Activated T-helper 17 cell treated with anti-CD3 and anti-CD28 coated beads, Interleukin-2, amount 50 U/mL, for 72 hours (primary cell): ENCODE measurements around the gene ZNF267. TPM values are rescaled to one million over a fixed set of nuclear protein-coding genes. Genes with fewer than 3 reads are reported as not detected.
A peak's percentile ranks its signal among the peaks of the same experiment; 100 is the strongest.
"Not testable (repeated sequence)": the region's sequence is repeated elsewhere in the genome, so short reads cannot be mapped to it uniquely, and the experiment has no call there.

Experiments used
- ATAC-seq: fragments of 150-1000 bp; cut with Tn5 transposase; replicated peaks from 2 replicates; pipeline ENCODE4 v1.10.0; 2021; ENCODE audit warnings: mild to moderate bottlenecking, moderate library complexity
- H3K27ac Mint-ChIP-seq: one replicate; pipeline ENCODE4 v1.8.0; 2022; ENCODE audit warnings: mixed read lengths
- H3K27me3 Mint-ChIP-seq: one replicate; pipeline ENCODE4 v1.8.0; 2022; ENCODE audit warnings: mixed read lengths
- H3K36me3 Mint-ChIP-seq: one replicate; pipeline ENCODE4 v1.8.0; 2022; ENCODE audit warnings: low read depth, mild to moderate bottlenecking, mixed read lengths
- H3K4me1 Mint-ChIP-seq: one replicate; pipeline ENCODE4 v1.8.0; 2022; ENCODE audit warnings: mixed read lengths
- H3K4me3 Mint-ChIP-seq: one replicate; pipeline ENCODE4 v1.8.0; 2022; ENCODE audit warnings: mild to moderate bottlenecking, mixed read lengths
- H3K9me3 Mint-ChIP-seq: one replicate; pipeline ENCODE4 v1.8.0; 2022; ENCODE audit warnings: mixed read lengths
- total RNA-seq, 2 donors: library from RNA; stranded (reverse); gene quantifications; one replicate each; pipeline ENCODE4 v1.2.3, GENCODE V29; 2022

The ZNF267 gene
- 100 to 1,000 TPM in 1 of 2 donors, 10 to 100 TPM in 1; 73.8 to 168 TPM for total RNA-seq

GRCh38 chr16:31873556-31874365, at the start of gene ZNF267:
Gene ZNF267, plus strand, starts transcription at chr16:31873807. Its CDS starts 160 bp downstream, at chr16:31873967.
- peak; percentile 34 for ATAC-seq
- H3K4me1 Mint-ChIP-seq: peaks cover 29% of the 10 kb centered on the region
- H3K9me3 Mint-ChIP-seq: no peaks in the 10 kb centered on the region
- peak within 1 kb of the TSS; percentile 100 for H3K4me3 Mint-ChIP-seq
- H3K36me3 Mint-ChIP-seq: peaks cover 61% of the 10 kb centered on the region
- peak within 1 kb of the TSS; percentile 100 for H3K27ac Mint-ChIP-seq
- no peaks in the 10 kb centered on the region for H3K27me3 Mint-ChIP-seq

- Mint-ChIP-seq H3K36me3 (no peaks in the 10 kb centered on the region), H3K27me3 (peaks cover 3% of the 10 kb centered on the region), H3K4me3 (no peak overlapping the region), H3K9me3 (peaks cover 11% of the 10 kb centered on the region), H3K27ac (no peak overlapping the region), H3K4me1 (no peaks in the 10 kb centered on the region)
- ATAC-seq: no peak
Measured at GRCh38 chr16:31833047-31833446, 40.6 kb upstream of the ZNF267 start.

- ATAC-seq, H3K4me1 Mint-ChIP-seq, H3K27me3 Mint-ChIP-seq, H3K27ac Mint-ChIP-seq, H3K36me3 Mint-ChIP-seq, H3K4me3 Mint-ChIP-seq: not testable (repeated sequence)
- peaks cover 11% of the 10 kb centered on the region for H3K9me3 Mint-ChIP-seq
Measured at GRCh38 chr16:31836396-31836795, 37.2 kb upstream of the ZNF267 start.

GRCh38 chr16:31842864-31843263, 30.7 kb upstream of the ZNF267 start:
- Mint-ChIP-seq H3K27me3 (peaks cover 9% of the 10 kb centered on the region), H3K9me3 (peaks cover 15% of the 10 kb centered on the region), H3K27ac (no peak overlapping the region), H3K4me3 (no peak overlapping the region), H3K36me3 (no peaks in the 10 kb centered on the region), H3K4me1 (no peaks in the 10 kb centered on the region)
- ATAC-seq: no peak

GRCh38 chr16:31848572-31848971, 25.0 kb upstream of the ZNF267 start:
- peaks cover 26% of the 10 kb centered on the region for H3K9me3 Mint-ChIP-seq
- H3K4me1 Mint-ChIP-seq, H3K27me3 Mint-ChIP-seq, H3K27ac Mint-ChIP-seq, ATAC-seq, H3K36me3 Mint-ChIP-seq, H3K4me3 Mint-ChIP-seq: not testable (repeated sequence)

- H3K4me1 Mint-ChIP-seq: no peaks in the 10 kb centered on the region
- no peak overlapping the region for H3K27ac Mint-ChIP-seq
- H3K9me3 Mint-ChIP-seq: peaks cover 14% of the 10 kb centered on the region
- no peak overlapping the region for H3K4me3 Mint-ChIP-seq
- peaks cover 5% of the 10 kb centered on the region for H3K27me3 Mint-ChIP-seq
- no peaks in the 10 kb centered on the region for H3K36me3 Mint-ChIP-seq
- ATAC-seq: no peak
Measured at GRCh38 chr16:31853291-31853690, 20.3 kb upstream of the ZNF267 start.

- Mint-ChIP-seq H3K27me3 (no peaks in the 10 kb centered on the region), H3K4me1 (peaks cover 11% of the 10 kb centered on the region), H3K36me3 (no peaks in the 10 kb centered on the region), H3K27ac (no peak overlapping the region), H3K9me3 (no peaks in the 10 kb centered on the region), H3K4me3 (no peak overlapping the region)
- ATAC-seq: no peak
Measured at GRCh38 chr16:31860508-31860907, 13.1 kb upstream of the ZNF267 start.

GRCh38 chr16:31861455-31861854, 12.2 kb upstream of the ZNF267 start:
- Mint-ChIP-seq H3K36me3 (no peaks in the 10 kb centered on the region), H3K27ac (peak overlapping the region; percentile 48), H3K4me1 (peaks cover 11% of the 10 kb centered on the region), H3K9me3 (no peaks in the 10 kb centered on the region), H3K4me3 (peak overlapping the region; percentile 44), H3K27me3 (no peaks in the 10 kb centered on the region)
- ATAC-seq: peak; percentile 80

- no peaks in the 10 kb centered on the region for H3K36me3 Mint-ChIP-seq
- H3K4me3 Mint-ChIP-seq: no peak overlapping the region
- peak overlapping the region; percentile 48 for H3K27ac Mint-ChIP-seq
- H3K27me3 Mint-ChIP-seq: no peaks in the 10 kb centered on the region
- H3K9me3 Mint-ChIP-seq: no peaks in the 10 kb centered on the region
- H3K4me1 Mint-ChIP-seq: peaks cover 19% of the 10 kb centered on the region
- no peak for ATAC-seq
Measured at GRCh38 chr16:31862761-31863160, 10.8 kb upstream of the ZNF267 start.

- Mint-ChIP-seq H3K4me3 (peak overlapping the region; percentile 59), H3K9me3 (no peaks in the 10 kb centered on the region), H3K36me3 (peaks cover 6% of the 10 kb centered on the region), H3K4me1 (peaks cover 28% of the 10 kb centered on the region), H3K27ac (peak overlapping the region; percentile 88), H3K27me3 (no peaks in the 10 kb centered on the region)
- ATAC-seq: no peak
Measured at GRCh38 chr16:31868164-31868563, 5.4 kb upstream of the ZNF267 start.

GRCh38 chr16:31868691-31869167, 4.9 kb upstream of the ZNF267 start:
- Mint-ChIP-seq H3K27ac (peak overlapping the region; percentile 88), H3K4me3 (peak overlapping the region; percentile 59), H3K36me3 (peaks cover 11% of the 10 kb centered on the region), H3K4me1 (peaks cover 28% of the 10 kb centered on the region), H3K9me3 (no peaks in the 10 kb centered on the region), H3K27me3 (no peaks in the 10 kb centered on the region)
- ATAC-seq: peak; percentile 76

GRCh38 chr16:31869511-31870201, 4.0 kb upstream of the ZNF267 start:
- Mint-ChIP-seq H3K36me3 (peaks cover 20% of the 10 kb centered on the region), H3K9me3 (no peaks in the 10 kb centered on the region), H3K27ac (peak overlapping the region; percentile 88), H3K4me3 (peak overlapping the region; percentile 59), H3K4me1 (peaks cover 28% of the 10 kb centered on the region), H3K27me3 (no peaks in the 10 kb centered on the region)
- peak; percentile 77 for ATAC-seq

GRCh38 chr16:31870809-31871208, 2.8 kb upstream of the ZNF267 start:
- peak overlapping the region; percentile 88 for H3K27ac Mint-ChIP-seq
- no peaks in the 10 kb centered on the region for H3K9me3 Mint-ChIP-seq
- peak overlapping the region; percentile 59 for H3K4me3 Mint-ChIP-seq
- H3K27me3 Mint-ChIP-seq: no peaks in the 10 kb centered on the region
- no peak for ATAC-seq
- H3K36me3 Mint-ChIP-seq: peaks cover 32% of the 10 kb centered on the region
- peaks cover 28% of the 10 kb centered on the region for H3K4me1 Mint-ChIP-seq

- no peaks in the 10 kb centered on the region for H3K27me3 Mint-ChIP-seq
- H3K36me3 Mint-ChIP-seq: peaks cover 39% of the 10 kb centered on the region
- peak overlapping the region; percentile 59 for H3K4me3 Mint-ChIP-seq
- peaks cover 28% of the 10 kb centered on the region for H3K4me1 Mint-ChIP-seq
- no peaks in the 10 kb centered on the region for H3K9me3 Mint-ChIP-seq
- no peak overlapping the region for H3K27ac Mint-ChIP-seq
- no peak for ATAC-seq
Measured at GRCh38 chr16:31871510-31871909, 2.1 kb upstream of the ZNF267 start.

- Mint-ChIP-seq H3K4me1 (peaks cover 27% of the 10 kb centered on the region), H3K4me3 (peak overlapping the region; percentile 100), H3K36me3 (peaks cover 46% of the 10 kb centered on the region), H3K27ac (peak overlapping the region; percentile 100), H3K27me3 (no peaks in the 10 kb centered on the region), H3K9me3 (no peaks in the 10 kb centered on the region)
- no peak for ATAC-seq
Measured at GRCh38 chr16:31872201-31872600, 1.4 kb upstream of the ZNF267 start.
